ENCODE measurements around the gene TMEM176A. TPM values are rescaled to one million over a fixed set of nuclear protein-coding genes. Genes with fewer than 3 reads are reported as not detected.

The TMEM176A gene
- polyA plus RNA-seq, 1 donor from 2014 or later = not detected

- Histone ChIP-seq H3K9me3 (ENCODE audit: low read length) (no peaks in the 10 kb centered on the region), H3K9ac (ENCODE audit: low read length) (no peak overlapping the region), H3K27ac (ENCODE audit: low read length) (no peak overlapping the region), H3K79me2 (replicated peaks; ENCODE audit: insufficient read depth, low read length) (no peaks in the 10 kb centered on the region), H3F3A (ENCODE audit: insufficient read depth, low read length, poor library complexity, severe bottlenecking) (no peaks in the 10 kb centered on the region), H4K20me1 (ENCODE audit: insufficient read depth) (no peaks in the 10 kb centered on the region), H2AFZ (ENCODE audit: low read depth, low read length) (no peak overlapping the region), H3K9me2 (ENCODE audit: insufficient read depth, low read length) (no peaks in the 10 kb centered on the region), H3K27me3 (ENCODE audit: insufficient read depth, low read depth, low read length) (no peaks in the 10 kb centered on the region), H3K4me3 (ENCODE audit: low read length) (no peak overlapping the region), H3K36me3 (ENCODE audit: insufficient read depth, low read length) (no peaks in the 10 kb centered on the region), H3K4me2 (ENCODE audit: low read length) (no peak overlapping the region)
- TF ChIP-seq TAF1 (IDR thresholded peaks at IDR 0.05; ENCODE audit: low read depth) (no peak), RAD21 (conservative IDR thresholded peaks at IDR 0.05) (no peak), REST (IDR thresholded peaks at IDR 0.05; ENCODE audit: borderline replicate concordance) (no peak), SMC3 (conservative IDR thresholded peaks at IDR 0.05; ENCODE audit: poor library complexity) (no peak), EZH2 (IDR thresholded peaks at IDR 0.05; ENCODE audit: borderline replicate concordance, insufficient read depth, low read length, poor library complexity, severe bottlenecking) (no peak), POLR2AphosphoS5 (IDR thresholded peaks at IDR 0.05) (no peak), MXI1 (conservative IDR thresholded peaks at IDR 0.05; ENCODE audit: poor library complexity, severe bottlenecking) (no peak), EP300 (conservative IDR thresholded peaks at IDR 0.05; ENCODE audit: poor library complexity, severe bottlenecking) (no peak), CTCF (IDR thresholded peaks at IDR 0.05; ENCODE audit: poor library complexity, severe bottlenecking) (no peak)
Measured at GRCh38 chr7:150823043-150823442, 22.5 kb downstream of the TMEM176A start.

- H2AFZ ChIP-seq (ENCODE audit: low read depth, low read length) = no peak overlapping the region
- H3K9me3 ChIP-seq (ENCODE audit: low read length) = no peaks in the 10 kb centered on the region
- H3K79me2 ChIP-seq (replicated peaks; ENCODE audit: insufficient read depth, low read length) = no peaks in the 10 kb centered on the region
- H3K4me2 ChIP-seq (ENCODE audit: low read length) = no peak overlapping the region
- TF ChIP-seq SMC3 (conservative IDR thresholded peaks at IDR 0.05; ENCODE audit: poor library complexity) (no peak), CTCF (IDR thresholded peaks at IDR 0.05; ENCODE audit: poor library complexity, severe bottlenecking) (no peak), RAD21 (conservative IDR thresholded peaks at IDR 0.05) (no peak), TAF1 (IDR thresholded peaks at IDR 0.05; ENCODE audit: low read depth) (no peak), MXI1 (conservative IDR thresholded peaks at IDR 0.05; ENCODE audit: poor library complexity, severe bottlenecking) (no peak), REST (IDR thresholded peaks at IDR 0.05; ENCODE audit: borderline replicate concordance) (no peak), POLR2AphosphoS5 (IDR thresholded peaks at IDR 0.05) (no peak), EZH2 (IDR thresholded peaks at IDR 0.05; ENCODE audit: borderline replicate concordance, insufficient read depth, low read length, poor library complexity, severe bottlenecking) (no peak), EP300 (conservative IDR thresholded peaks at IDR 0.05; ENCODE audit: poor library complexity, severe bottlenecking) (no peak)
- no peak overlapping the region for H3K27ac ChIP-seq (ENCODE audit: low read length)
- H3F3A ChIP-seq (ENCODE audit: insufficient read depth, low read length, poor library complexity, severe bottlenecking) = no peaks in the 10 kb centered on the region
- H3K9me2 ChIP-seq (ENCODE audit: insufficient read depth, low read length) = no peaks in the 10 kb centered on the region
- no peak overlapping the region for H3K9ac ChIP-seq (ENCODE audit: low read length)
- no peaks in the 10 kb centered on the region for H3K27me3 ChIP-seq (ENCODE audit: insufficient read depth, low read depth, low read length)
- no peak overlapping the region for H3K4me3 ChIP-seq (ENCODE audit: low read length)
- H4K20me1 ChIP-seq (ENCODE audit: insufficient read depth) = no peaks in the 10 kb centered on the region
- no peaks in the 10 kb centered on the region for H3K36me3 ChIP-seq (ENCODE audit: insufficient read depth, low read length)
Measured at GRCh38 chr7:150823484-150824126, 23.0 kb downstream of the TMEM176A start.
